Measurements from ENCODE around the gene NRF1.

The NRF1 gene

GRCh38 chr7:129610709-129611245 is 743 bp upstream of the NRF1 start:
- TF ChIP-seq CTCF (conservative IDR thresholded peaks at IDR 0.05): no peak
- peak overlapping the region; percentile 96 for H3K27ac ChIP-seq

GRCh38 chr7:129612112-129613015 is 844 bp downstream of the NRF1 start:
- peak overlapping the region; percentile 96 for H3K27ac ChIP-seq
- peak; percentile 81 for TF ChIP-seq CTCF (conservative IDR thresholded peaks at IDR 0.05)

- TF ChIP-seq CTCF (conservative IDR thresholded peaks at IDR 0.05): peak; percentile 32
- H3K27ac ChIP-seq: peak overlapping the region; percentile 96
These were observed 1.5 kb downstream of the NRF1 start for GRCh38 chr7:129613016-129613337.

GRCh38 chr7:129615018-129615417 is 3.5 kb downstream of the NRF1 start:
- no peak for TF ChIP-seq CTCF (conservative IDR thresholded peaks at IDR 0.05)
- H3K27ac ChIP-seq: no peak overlapping the region

- TF ChIP-seq CTCF (conservative IDR thresholded peaks at IDR 0.05): no peak
- H3K27ac ChIP-seq: no peak overlapping the region
These were observed 5.0 kb downstream of the NRF1 start for GRCh38 chr7:129616530-129616929.

GRCh38 chr7:129617178-129617577 is 5.7 kb downstream of the NRF1 start:
- no peak overlapping the region for H3K27ac ChIP-seq
- no peak for TF ChIP-seq CTCF (conservative IDR thresholded peaks at IDR 0.05)

- no peak for TF ChIP-seq CTCF (conservative IDR thresholded peaks at IDR 0.05)
- no peak overlapping the region for H3K27ac ChIP-seq
These were observed 6.1 kb downstream of the NRF1 start for GRCh38 chr7:129617652-129618051.

Measured in VCaP (cell line).